Mesenchymal stem cell (in vitro differentiated cells and primary cell): Measurements from ENCODE around the gene ADAMTS7.
A peak's percentile ranks its signal among the peaks of the same experiment; 100 is the strongest.
"Not testable (repeated sequence)": the region's sequence is repeated elsewhere in the genome, so short reads cannot be mapped to it uniquely, and the experiment has no call there.

Source experiments
- DNase-seq: peaks from one replicate; pipeline ENCODE4 v3.0.0-alpha.2; 2013
- H2AFZ ChIP-seq: one replicate; pipeline ENCODE4 v1.6.1; 2013; ENCODE audit warnings: low read depth, mild to moderate bottlenecking, control low read depth, inconsistent platforms, low read length, moderate library complexity
- H2AK5ac ChIP-seq: 2 replicates; pipeline ENCODE4 v1.6.1; 2013; ENCODE audit warnings: low read length, moderate library complexity, mild to moderate bottlenecking, inconsistent platforms; ENCODE audit not compliant: severe bottlenecking
- H2BK120ac ChIP-seq: one replicate; pipeline ENCODE4 v1.6.1; 2013; ENCODE audit warnings: low read depth, mild to moderate bottlenecking, inconsistent platforms, low read length, moderate library complexity
- H2BK12ac ChIP-seq, 2 experiments: one replicate each; pipeline ENCODE4 v1.6.1; 2013; ENCODE audit warnings: inconsistent platforms in 2 of 2, low read length in 2 of 2, mild to moderate bottlenecking in 2 of 2, moderate library complexity in 2 of 2, control low read depth in 1 of 2
- H2BK15ac ChIP-seq: one replicate; pipeline ENCODE4 v1.6.1; 2013; ENCODE audit warnings: mild to moderate bottlenecking, low read depth, inconsistent platforms; ENCODE audit not compliant: poor library complexity, severe bottlenecking
- H2BK5ac ChIP-seq: 2 replicates; pipeline ENCODE4 v1.6.1; 2013; ENCODE audit warnings: low read depth, mild to moderate bottlenecking, low read length, control low read depth, inconsistent platforms; ENCODE audit not compliant: poor library complexity, severe bottlenecking
- H3K14ac ChIP-seq, 2 experiments: one replicate each; pipeline ENCODE4 v1.6.1; 2013; ENCODE audit warnings: inconsistent platforms in 2 of 2, low read length in 2 of 2, control low read depth in 1 of 2, mild to moderate bottlenecking in 1 of 2, moderate library complexity in 1 of 2
- H3K18ac ChIP-seq, 2 experiments: one replicate each; pipeline ENCODE4 v1.6.1; 2013; ENCODE audit warnings: inconsistent platforms in 2 of 2, low read length in 2 of 2, control low read depth in 1 of 2, low read depth in 1 of 2, mild to moderate bottlenecking in 1 of 2
- H3K23ac ChIP-seq, 2 experiments: one replicate each; pipeline ENCODE4 v1.6.1; 2013; ENCODE audit warnings: inconsistent platforms in 2 of 2, low read length in 2 of 2, mild to moderate bottlenecking in 2 of 2, moderate library complexity in 2 of 2, control low read depth in 1 of 2
- H3K27ac ChIP-seq: 2 replicates; pipeline ENCODE4 v1.5.1; 2013; ENCODE audit warnings: mild to moderate bottlenecking, moderate library complexity, low read length, control low read depth, inconsistent platforms; ENCODE audit not compliant: poor library complexity, severe bottlenecking
- H3K27me3 ChIP-seq, 2 experiments: 2 replicates each; pipeline versions ENCODE4 v1.6.1 to v1.7.0; 2013; ENCODE audit warnings: low read length in 2 of 2, mild to moderate bottlenecking in 2 of 2, moderate library complexity in 2 of 2, control low read depth in 1 of 2, inconsistent platforms in 1 of 2; ENCODE audit not compliant: control insufficient read depth in 1 of 2, insufficient read depth in 1 of 2
- H3K36me3 ChIP-seq, 2 experiments: 2 replicates each; pipeline versions ENCODE4 v1.6.1 to v1.7.0; 2013; ENCODE audit warnings: low read length in 2 of 2, control low read depth in 1 of 2, inconsistent platforms in 1 of 2, low read depth in 1 of 2, mild to moderate bottlenecking in 1 of 2; ENCODE audit not compliant: insufficient read depth in 2 of 2, control insufficient read depth in 1 of 2
- H3K4ac ChIP-seq, 2 experiments: one replicate each; pipeline ENCODE4 v1.6.1; 2013; ENCODE audit warnings: inconsistent platforms in 2 of 2, low read length in 2 of 2, mild to moderate bottlenecking in 2 of 2, moderate library complexity in 2 of 2, control low read depth in 1 of 2, low read depth in 1 of 2
- H3K4me1 ChIP-seq: 2 replicates; pipeline ENCODE4 v1.6.1; 2013; ENCODE audit warnings: low read depth, low read length, control low read depth; ENCODE audit not compliant: control insufficient read depth, insufficient read depth
- H3K4me2 ChIP-seq: 2 replicates; pipeline ENCODE4 v1.6.1; 2013; ENCODE audit warnings: low read length, mild to moderate bottlenecking, inconsistent platforms; ENCODE audit not compliant: poor library complexity, severe bottlenecking
- H3K4me3 ChIP-seq, 2 experiments: 2 replicates each; pipeline versions ENCODE4 v1.5.1 to v1.7.0; 2013; ENCODE audit warnings: low read length in 2 of 2, mild to moderate bottlenecking in 2 of 2, control low read depth in 1 of 2, low read depth in 1 of 2; ENCODE audit not compliant: insufficient read depth in 1 of 2
- H3K79me1 ChIP-seq: replicated peaks from 2 replicates; pipeline ENCODE4 v1.6.1; 2013; ENCODE audit warnings: mild to moderate bottlenecking, control low read depth, low read length, inconsistent platforms; ENCODE audit not compliant: poor library complexity, severe bottlenecking
- H3K9ac ChIP-seq: 2 replicates; pipeline ENCODE4 v1.7.0; 2013; ENCODE audit warnings: mild to moderate bottlenecking, low read length, moderate library complexity
- H3K9me3 ChIP-seq: 2 replicates; pipeline ENCODE4 v1.7.0; 2013; ENCODE audit warnings: mild to moderate bottlenecking, low read length; ENCODE audit not compliant: control insufficient read depth
- H4K8ac ChIP-seq: one replicate; pipeline ENCODE4 v1.6.1; 2013; ENCODE audit warnings: inconsistent platforms, mild to moderate bottlenecking, low read length, moderate library complexity
- H4K91ac ChIP-seq: one replicate; pipeline ENCODE4 v1.6.1; 2013; ENCODE audit warnings: mild to moderate bottlenecking, low read length, inconsistent platforms
- WGBS: methylation state at CpG from one replicate; pipeline ENCODE4 v1.1.7; 2013; ENCODE audit warnings: mixed read lengths; 5-methylcytosine and 5-hydroxymethylcytosine counted together

ADAMTS7 gene

DNA sequence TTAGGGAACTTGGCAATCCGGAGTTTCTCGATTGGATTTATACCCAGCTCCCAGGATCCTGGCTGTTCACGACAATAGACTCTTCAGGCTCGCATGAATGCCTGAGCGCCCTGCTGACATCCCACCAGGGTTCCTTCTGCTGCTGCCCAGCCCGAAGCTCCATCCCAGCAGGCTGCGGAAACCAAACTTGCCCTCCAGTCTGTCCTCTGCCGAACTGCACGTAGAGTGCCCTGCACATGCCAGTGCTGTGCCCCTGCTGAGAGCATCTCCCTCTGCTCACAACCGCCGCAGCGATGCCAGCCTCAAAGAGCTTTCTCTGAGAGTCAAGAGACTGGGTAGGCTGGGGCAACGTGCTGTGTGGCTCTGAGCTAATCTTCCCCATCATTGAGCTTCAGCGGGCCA, 6.9 kb downstream of the ADAMTS7 start:
- H3K27me3 ChIP-seq: no peaks in the 10 kb centered on the region
- peaks cover 9 to 11% of the 10 kb centered on the region in 2 experiments for H3K36me3 ChIP-seq
- H3K18ac ChIP-seq: peak overlapping the region in 1 of 2 experiments; percentile 57

DNA sequence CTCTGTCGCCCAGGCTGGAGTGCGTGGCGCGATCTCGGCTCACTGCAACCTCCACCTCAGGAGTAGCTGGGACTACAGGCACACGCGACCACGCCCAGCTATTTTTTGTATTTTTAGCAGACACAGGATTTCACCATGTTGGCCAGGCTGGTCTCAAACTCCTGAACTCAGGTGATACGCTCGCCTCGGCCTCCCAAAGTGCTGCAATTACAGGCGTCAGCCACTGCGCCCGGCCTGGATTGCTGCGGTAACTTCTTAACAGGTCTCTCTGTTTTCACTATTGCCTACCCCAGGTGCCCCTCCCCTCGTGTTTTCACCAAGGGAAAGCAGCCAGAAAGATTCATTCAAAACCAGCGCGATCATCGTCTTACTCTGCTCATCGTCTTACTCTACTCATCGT, 10.5 kb downstream of the ADAMTS7 start:
- Histone ChIP-seq H3K23ac (no peak overlapping the region), H3K27ac (no peak overlapping the region), H3K4me3 (no peak overlapping the region), H3K4me1 (peaks cover 21% of the 10 kb centered on the region), H3K9me3 (no peaks in the 10 kb centered on the region), H3K36me3 (peaks cover 25 to 34% of the 10 kb centered on the region in 2 experiments), H2BK5ac (no peak overlapping the region), H3K9ac (no peak overlapping the region), H3K18ac (no peak overlapping the region), H3K14ac (no peak overlapping the region), H3K79me1 (peaks cover 12% of the 10 kb centered on the region), H2AK5ac (no peak overlapping the region), H4K91ac (no peak overlapping the region), H3K27me3 (no peaks in the 10 kb centered on the region), H3K4ac (no peak overlapping the region), H2BK15ac (no peak overlapping the region), H3K4me2 (no peak overlapping the region), H4K8ac (no peak overlapping the region), H2AFZ (no peak overlapping the region), H2BK120ac (no peak overlapping the region), H2BK12ac (no peak overlapping the region)
- no peak for DNase-seq
- WGBS: 97% methylated on average over 21 of the region's 21 CpGs

More for the DNA sequence above, 6.9 kb downstream of the ADAMTS7 start:
- Histone ChIP-seq H3K27ac (peak overlapping the region; percentile 53), H2BK120ac (no peak overlapping the region), H2BK12ac (peak overlapping the region in 1 of 2 experiments; percentile 42), H4K91ac (no peak overlapping the region), H3K23ac (no peak overlapping the region), H2BK5ac (no peak overlapping the region), H3K14ac (peak overlapping the region in 1 of 2 experiments; percentile 80), H3K9me3 (no peaks in the 10 kb centered on the region), H2AFZ (no peak overlapping the region), H3K4ac (no peak overlapping the region), H3K4me2 (peak overlapping the region; percentile 22), H2BK15ac (peak overlapping the region; percentile 67), H3K4me3 (no peak overlapping the region), H2AK5ac (no peak overlapping the region), H4K8ac (no peak overlapping the region), H3K4me1 (peaks cover 12% of the 10 kb centered on the region), H3K79me1 (peaks cover 31% of the 10 kb centered on the region), H3K9ac (no peak overlapping the region)
- DNase-seq: no peak
- 64% methylated on average over 14 of the region's 14 CpGs for WGBS

DNA sequence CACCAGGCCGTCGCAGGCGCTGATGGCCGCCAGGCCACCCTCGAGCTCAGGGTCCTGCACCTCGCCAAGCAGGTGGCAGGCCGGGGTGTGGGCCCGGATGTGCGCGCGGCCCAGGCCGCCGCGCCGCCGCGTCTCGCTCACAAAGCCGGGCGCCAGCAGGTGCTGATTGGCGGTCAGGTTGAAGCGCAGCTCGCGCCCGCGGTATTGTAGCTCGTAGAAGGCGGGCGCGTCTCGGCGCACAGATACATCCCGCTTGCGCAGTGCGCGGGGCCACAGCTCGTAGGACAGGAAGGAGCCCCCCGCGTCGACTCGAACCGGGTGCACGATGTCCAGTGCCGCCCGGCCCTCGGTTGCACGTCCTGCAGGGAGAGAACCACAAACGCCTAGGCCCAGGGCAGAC, 11.1 kb downstream of the ADAMTS7 start:
- 98% methylated on average over 48 of the region's 48 CpGs for WGBS
- H3K9ac ChIP-seq: no peak overlapping the region
- no peak overlapping the region for H3K27ac ChIP-seq
- no peak overlapping the region for H3K4me2 ChIP-seq
- H4K8ac ChIP-seq: no peak overlapping the region
- H3K23ac ChIP-seq: no peak overlapping the region
- H2BK12ac ChIP-seq: no peak overlapping the region
- H2AK5ac ChIP-seq: no peak overlapping the region
- H3K4ac ChIP-seq: no peak overlapping the region
- H2BK15ac ChIP-seq: no peak overlapping the region
- H4K91ac ChIP-seq: no peak overlapping the region
- H3K14ac ChIP-seq: no peak overlapping the region
- H3K79me1 ChIP-seq: peaks cover 10% of the 10 kb centered on the region
- no peak overlapping the region for H3K18ac ChIP-seq
- H3K27me3 ChIP-seq: no peaks in the 10 kb centered on the region
- H2AFZ ChIP-seq: no peak overlapping the region
- H2BK5ac ChIP-seq: no peak overlapping the region
- no peaks in the 10 kb centered on the region for H3K9me3 ChIP-seq
- H3K36me3 ChIP-seq: peaks cover 29 to 40% of the 10 kb centered on the region in 2 experiments
- no peak overlapping the region for H2BK120ac ChIP-seq
- H3K4me1 ChIP-seq: peaks cover 19% of the 10 kb centered on the region
- DNase-seq: no peak
- H3K4me3 ChIP-seq: no peak overlapping the region

DNA sequence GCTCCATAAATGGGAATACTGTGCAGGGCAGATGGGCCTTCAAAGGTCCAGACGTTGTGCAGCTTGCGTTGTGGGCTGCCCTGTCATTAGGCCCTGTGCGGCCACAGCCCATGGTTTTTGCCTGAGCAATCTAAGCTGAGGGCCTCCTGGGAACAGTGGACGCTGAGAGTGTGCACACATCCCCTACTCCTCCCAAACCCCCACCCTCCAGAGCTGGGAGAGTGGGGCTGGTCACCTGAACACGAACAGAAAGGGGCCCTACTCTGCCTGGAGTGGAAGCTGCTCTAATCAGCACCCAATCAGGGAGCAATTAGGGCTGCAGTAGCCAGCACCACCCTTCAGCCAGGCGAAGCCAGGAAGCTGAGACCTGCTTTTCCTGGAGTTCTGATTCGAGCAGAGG, 12.2 kb downstream of the ADAMTS7 start:
- not testable (repeated sequence) for DNase-seq, H3K14ac ChIP-seq, H2AFZ ChIP-seq, H3K9me3 ChIP-seq, H3K9ac ChIP-seq, H3K4ac ChIP-seq, H2BK15ac ChIP-seq, H2BK5ac ChIP-seq, H3K23ac ChIP-seq, H3K18ac ChIP-seq, H3K27me3 ChIP-seq, H4K91ac ChIP-seq, H4K8ac ChIP-seq, H2BK120ac ChIP-seq, H3K4me2 ChIP-seq, H3K27ac ChIP-seq, H3K4me3 ChIP-seq, H2BK12ac ChIP-seq, H2AK5ac ChIP-seq
- Histone ChIP-seq H3K36me3 (peaks cover 35 to 48% of the 10 kb centered on the region in 2 experiments), H3K79me1 (peaks cover 13% of the 10 kb centered on the region), H3K4me1 (peaks cover 13% of the 10 kb centered on the region)
- WGBS: no CpG with 5 or more reads among the region's 7 CpGs
